Measurements from ENCODE around the gene TSPEAR. TPM values are rescaled to one million over a fixed set of nuclear protein-coding genes. Genes with fewer than 3 reads are reported as not detected.

The TSPEAR gene
- total and polyA plus RNA-seq, 4 donors: 0.24 to 0.66 (median 0.33) TPM; not detected in 1

- WGBS (ENCODE audit: insufficient coverage): 89% methylated on average over 7 of the region's 12 CpGs
- no peaks in the 10 kb centered on the region for H3K27me3 ChIP-seq (ENCODE audit: control insufficient read depth, insufficient read depth, low read length)
- H3K9me3 ChIP-seq (ENCODE audit: control insufficient read depth, insufficient read depth, low read length): no peaks in the 10 kb centered on the region
- no peak overlapping the region for H3K4me3 ChIP-seq (ENCODE audit: low read depth, low read length)
- DNase-seq (ENCODE audit: low read depth in 4 of 6, low spot score in 6 of 6): no peak
- H3K27ac ChIP-seq (ENCODE audit: low read depth, low read length): no peak overlapping the region
- H3K4me1 ChIP-seq (ENCODE audit: control insufficient read depth, insufficient read depth, low read length): no peaks in the 10 kb centered on the region
- no peaks in the 10 kb centered on the region for H3K36me3 ChIP-seq (ENCODE audit: control insufficient read depth, insufficient read depth, low read length)
Observed at GRCh38 chr21:44526096-44526997, 185.0 kb downstream of the TSPEAR start.

GRCh38 chr21:44525391-44526095 is 185.8 kb downstream of the TSPEAR start:
- Histone ChIP-seq H3K27me3 (ENCODE audit: control insufficient read depth, insufficient read depth, low read length) (no peaks in the 10 kb centered on the region), H3K9me3 (ENCODE audit: control insufficient read depth, insufficient read depth, low read length) (no peaks in the 10 kb centered on the region), H3K4me1 (ENCODE audit: control insufficient read depth, insufficient read depth, low read length) (no peaks in the 10 kb centered on the region), H3K36me3 (ENCODE audit: control insufficient read depth, insufficient read depth, low read length) (no peaks in the 10 kb centered on the region), H3K27ac (ENCODE audit: low read depth, low read length) (no peak overlapping the region), H3K4me3 (ENCODE audit: low read depth, low read length) (no peak overlapping the region)
- WGBS (ENCODE audit: insufficient coverage): 87% methylated on average over 17 of the region's 20 CpGs
- DNase-seq (ENCODE audit: low read depth in 4 of 6, low spot score in 6 of 6): no peak

GRCh38 chr21:44524414-44525371 is 186.7 kb downstream of the TSPEAR start:
- no peak for DNase-seq (ENCODE audit: low read depth in 4 of 6, low spot score in 6 of 6)
- H3K4me1 ChIP-seq (ENCODE audit: control insufficient read depth, insufficient read depth, low read length): no peaks in the 10 kb centered on the region
- H3K27ac ChIP-seq (ENCODE audit: low read depth, low read length): no peak overlapping the region
- H3K9me3 ChIP-seq (ENCODE audit: control insufficient read depth, insufficient read depth, low read length): no peaks in the 10 kb centered on the region
- 64% methylated on average over 2 of the region's 2 CpGs for WGBS (ENCODE audit: insufficient coverage)
- no peaks in the 10 kb centered on the region for H3K27me3 ChIP-seq (ENCODE audit: control insufficient read depth, insufficient read depth, low read length)
- no peaks in the 10 kb centered on the region for H3K36me3 ChIP-seq (ENCODE audit: control insufficient read depth, insufficient read depth, low read length)
- no peak overlapping the region for H3K4me3 ChIP-seq (ENCODE audit: low read depth, low read length)

GRCh38 chr21:44523567-44524413 is 187.6 kb downstream of the TSPEAR start:
- 87% methylated on average over 1 of the region's 1 CpG for WGBS (ENCODE audit: insufficient coverage)
- peaks cover 2% of the 10 kb centered on the region for H3K9me3 ChIP-seq (ENCODE audit: control insufficient read depth, insufficient read depth, low read length)
- DNase-seq (ENCODE audit: low read depth in 4 of 6, low spot score in 6 of 6): no peak
- no peaks in the 10 kb centered on the region for H3K27me3 ChIP-seq (ENCODE audit: control insufficient read depth, insufficient read depth, low read length)
- no peak overlapping the region for H3K4me3 ChIP-seq (ENCODE audit: low read depth, low read length)
- no peak overlapping the region for H3K27ac ChIP-seq (ENCODE audit: low read depth, low read length)
- H3K36me3 ChIP-seq (ENCODE audit: control insufficient read depth, insufficient read depth, low read length): no peaks in the 10 kb centered on the region
- H3K4me1 ChIP-seq (ENCODE audit: control insufficient read depth, insufficient read depth, low read length): no peaks in the 10 kb centered on the region

GRCh38 chr21:44522753-44523204 is 188.6 kb downstream of the TSPEAR start:
- Histone ChIP-seq H3K4me3 (ENCODE audit: low read depth, low read length) (no peak overlapping the region), H3K4me1 (ENCODE audit: control insufficient read depth, insufficient read depth, low read length) (no peaks in the 10 kb centered on the region), H3K27ac (ENCODE audit: low read depth, low read length) (no peak overlapping the region), H3K9me3 (ENCODE audit: control insufficient read depth, insufficient read depth, low read length) (peaks cover 2% of the 10 kb centered on the region), H3K27me3 (ENCODE audit: control insufficient read depth, insufficient read depth, low read length) (no peaks in the 10 kb centered on the region), H3K36me3 (ENCODE audit: control insufficient read depth, insufficient read depth, low read length) (no peaks in the 10 kb centered on the region)
- no peak for DNase-seq (ENCODE audit: low read depth in 4 of 6, low spot score in 6 of 6)
- WGBS (ENCODE audit: insufficient coverage): 100% methylated on average over 1 of the region's 1 CpG

GRCh38 chr21:44521928-44522752 is 189.2 kb downstream of the TSPEAR start:
- 89% methylated on average over 31 of the region's 33 CpGs for WGBS (ENCODE audit: insufficient coverage)

GRCh38 chr21:44521301-44521927 is 190.0 kb downstream of the TSPEAR start:
- Histone ChIP-seq H3K4me1 (ENCODE audit: control insufficient read depth, insufficient read depth, low read length) (no peaks in the 10 kb centered on the region), H3K36me3 (ENCODE audit: control insufficient read depth, insufficient read depth, low read length) (no peaks in the 10 kb centered on the region), H3K27me3 (ENCODE audit: control insufficient read depth, insufficient read depth, low read length) (no peaks in the 10 kb centered on the region), H3K27ac (ENCODE audit: low read depth, low read length) (no peak overlapping the region), H3K9me3 (ENCODE audit: control insufficient read depth, insufficient read depth, low read length) (peaks cover 2% of the 10 kb centered on the region), H3K4me3 (ENCODE audit: low read depth, low read length) (no peak overlapping the region)
- DNase-seq (ENCODE audit: low read depth in 4 of 6, low spot score in 6 of 6): no peak
- WGBS (ENCODE audit: insufficient coverage): 88% methylated on average over 22 of the region's 22 CpGs

More at GRCh38 chr21:44521928-44522752, 189.2 kb downstream of the TSPEAR start:
- Histone ChIP-seq H3K27ac (ENCODE audit: low read depth, low read length) (no peak overlapping the region), H3K4me3 (ENCODE audit: low read depth, low read length) (no peak overlapping the region), H3K36me3 (ENCODE audit: control insufficient read depth, insufficient read depth, low read length) (no peaks in the 10 kb centered on the region), H3K4me1 (ENCODE audit: control insufficient read depth, insufficient read depth, low read length) (no peaks in the 10 kb centered on the region), H3K27me3 (ENCODE audit: control insufficient read depth, insufficient read depth, low read length) (no peaks in the 10 kb centered on the region), H3K9me3 (ENCODE audit: control insufficient read depth, insufficient read depth, low read length) (peaks cover 2% of the 10 kb centered on the region)
- DNase-seq (ENCODE audit: low read depth in 4 of 6, low spot score in 6 of 6): no peak
